Measurements from ENCODE around the gene SERPINB6.
"Not testable (repeated sequence)": the region's sequence is repeated elsewhere in the genome, so short reads cannot be mapped to it uniquely, and the experiment has no call there.

The SERPINB6 gene

DNA sequence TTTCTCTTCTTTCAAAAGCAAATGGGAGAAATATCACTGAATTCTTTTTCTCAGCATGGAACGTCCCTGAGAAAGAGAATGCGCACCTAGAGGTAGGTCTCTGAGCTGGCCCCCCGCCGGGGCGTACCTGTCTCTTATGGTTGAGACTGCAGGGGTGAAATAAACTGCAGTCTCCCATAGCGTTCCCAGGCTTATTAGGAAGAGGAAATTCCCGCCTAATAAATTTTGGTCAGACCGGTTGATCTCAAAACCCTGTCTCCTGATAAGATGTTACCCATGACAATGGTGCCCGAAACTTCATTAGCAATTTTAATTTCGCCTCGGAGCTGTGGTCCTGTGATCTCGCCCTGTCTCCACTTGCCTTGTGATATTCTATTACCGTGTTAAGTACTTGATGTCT, 43.4 kb downstream of the SERPINB6 start:
- not testable (repeated sequence) for H3K79me2 ChIP-seq (ENCODE audit: control insufficient read depth, insufficient read depth, low read length); H2BK5ac ChIP-seq (ENCODE audit: low read length); H3K4me3 ChIP-seq (ENCODE audit: low read length); H3K79me1 ChIP-seq (ENCODE audit: low read length); H4K5ac ChIP-seq (ENCODE audit: low read length); H2BK120ac ChIP-seq (ENCODE audit: low read depth, low read length); H3K4me1 ChIP-seq (ENCODE audit: control insufficient read depth, low read depth, low read length); H3K56ac ChIP-seq (ENCODE audit: low read length); H3K4ac ChIP-seq (ENCODE audit: low read depth, low read length); H4K8ac ChIP-seq (ENCODE audit: low read depth, low read length); H3K27me3 ChIP-seq (ENCODE audit: insufficient read depth, low read length, poor library complexity); H3K4me2 ChIP-seq (ENCODE audit: low read length); H3K27ac ChIP-seq (ENCODE audit: low read depth, low read length); H3K36me3 ChIP-seq (ENCODE audit: control insufficient read depth, insufficient read depth, low read length); H3K18ac ChIP-seq (ENCODE audit: low read length); H3K23ac ChIP-seq (ENCODE audit: low read length); H2AK5ac ChIP-seq (ENCODE audit: low read length); H3K9ac ChIP-seq (ENCODE audit: low read length); H2BK15ac ChIP-seq (replicated peaks; ENCODE audit: low read depth)
- WGBS (ENCODE audit: extremely low coverage, insufficient coverage, low lambda C conversion rate) = no CpG with 5 or more reads among the region's 13 CpGs
- peak; percentile 79 for DNase-seq

- H3K4me3 ChIP-seq (ENCODE audit: low read length); H3K36me3 ChIP-seq (ENCODE audit: control insufficient read depth, insufficient read depth, low read length); H3K23ac ChIP-seq (ENCODE audit: low read length); H2AK5ac ChIP-seq (ENCODE audit: low read length); H4K8ac ChIP-seq (ENCODE audit: low read depth, low read length); H3K79me2 ChIP-seq (ENCODE audit: control insufficient read depth, insufficient read depth, low read length); H4K5ac ChIP-seq (ENCODE audit: low read length); H3K79me1 ChIP-seq (ENCODE audit: low read length); H2BK15ac ChIP-seq (replicated peaks; ENCODE audit: low read depth); H3K4me2 ChIP-seq (ENCODE audit: low read length); H3K4me1 ChIP-seq (ENCODE audit: control insufficient read depth, low read depth, low read length); H3K27me3 ChIP-seq (ENCODE audit: insufficient read depth, low read length, poor library complexity): not testable (repeated sequence)
- WGBS (ENCODE audit: extremely low coverage, insufficient coverage, low lambda C conversion rate) = no CpG with 5 or more reads among the region's 13 CpGs
- Histone ChIP-seq H3K27ac (ENCODE audit: low read depth, low read length) (peak overlapping the region; percentile 83), H3K9ac (ENCODE audit: low read length) (peak overlapping the region; percentile 37), H2BK120ac (ENCODE audit: low read depth, low read length) (peak overlapping the region; percentile 45), H3K56ac (ENCODE audit: low read length) (peak overlapping the region; percentile 73), H2BK5ac (ENCODE audit: low read length) (peak overlapping the region; percentile 77), H3K4ac (ENCODE audit: low read depth, low read length) (peak overlapping the region; percentile 55), H3K18ac (ENCODE audit: low read length) (peak overlapping the region; percentile 95)
- peak; percentile 99 for DNase-seq
Observed at GRCh38 chr6:2925842-2926747, 45.3 kb downstream of the SERPINB6 start.

DNA sequence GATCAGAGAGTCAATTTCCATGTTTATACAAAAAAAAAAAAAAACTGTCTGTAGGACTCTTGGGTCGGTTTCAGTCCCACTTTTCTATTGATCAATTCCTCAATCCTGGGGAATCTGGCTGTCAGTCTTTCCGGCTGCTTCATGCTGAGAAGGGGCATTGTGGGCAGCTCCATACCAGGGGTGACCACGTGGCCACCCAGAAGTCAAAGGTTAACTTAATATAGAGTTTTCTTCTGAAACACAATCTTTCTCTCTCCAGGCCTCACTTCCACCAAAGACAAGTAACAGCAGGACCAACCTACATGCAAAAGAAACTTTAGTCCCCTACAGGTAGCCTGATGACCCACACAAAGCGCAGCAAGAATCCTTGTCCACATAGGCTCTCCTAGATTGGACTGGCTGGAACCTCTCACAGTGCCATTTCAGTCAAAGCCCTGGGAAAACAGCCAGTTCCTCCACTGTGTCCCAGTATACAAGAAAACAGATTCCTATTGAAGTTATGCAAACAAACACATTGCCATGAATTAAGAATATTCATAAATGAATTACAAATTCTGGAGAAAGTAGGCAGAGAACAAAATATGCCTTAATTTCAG, 49.7 kb downstream of the SERPINB6 start:
- no peak for DNase-seq
- H2BK120ac ChIP-seq (ENCODE audit: low read depth, low read length) = peak overlapping the region; percentile 89

DNA sequence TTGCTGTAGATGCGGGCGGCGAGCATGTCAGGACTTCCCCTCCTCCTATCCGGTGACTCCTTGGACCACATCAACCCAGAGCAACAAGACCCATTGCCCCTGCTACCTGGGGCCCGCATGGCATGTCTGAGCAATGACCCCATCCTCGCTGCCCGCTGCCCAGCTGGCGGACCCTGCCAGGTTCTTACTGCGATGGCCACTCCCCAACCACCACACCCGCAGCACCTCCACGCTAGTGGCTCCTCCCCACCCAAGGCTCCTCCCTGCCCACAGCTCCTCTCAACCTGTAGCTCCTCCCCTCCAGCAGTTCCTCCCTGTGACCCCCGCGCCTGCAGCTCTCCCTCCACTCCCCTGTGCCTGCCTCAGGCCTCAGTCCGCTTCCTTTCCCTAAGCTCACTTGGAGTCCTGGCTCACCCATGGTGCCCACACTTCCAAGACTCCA, 50.7 kb downstream of the SERPINB6 start:
- H3K23ac ChIP-seq (ENCODE audit: low read length) = no peak overlapping the region
- H3K9ac ChIP-seq (ENCODE audit: low read length) = peak overlapping the region; percentile 23
- no peak overlapping the region for H2BK15ac ChIP-seq (replicated peaks; ENCODE audit: low read depth)
- H3K27me3 ChIP-seq (ENCODE audit: insufficient read depth, low read length, poor library complexity) = no peaks in the 10 kb centered on the region
- no peak overlapping the region for H4K8ac ChIP-seq (ENCODE audit: low read depth, low read length)
- peak; percentile 42 for DNase-seq
- H3K27ac ChIP-seq (ENCODE audit: low read depth, low read length) = no peak overlapping the region
- H3K4me3 ChIP-seq (ENCODE audit: low read length) = no peak overlapping the region
- no peak overlapping the region for H2BK120ac ChIP-seq (ENCODE audit: low read depth, low read length)
- no CpG with 5 or more reads among the region's 14 CpGs for WGBS (ENCODE audit: extremely low coverage, insufficient coverage, low lambda C conversion rate)
- no peaks in the 10 kb centered on the region for H3K79me1 ChIP-seq (ENCODE audit: low read length)
- H3K4ac ChIP-seq (ENCODE audit: low read depth, low read length) = peak overlapping the region; percentile 92
- H2AK5ac ChIP-seq (ENCODE audit: low read length) = peak overlapping the region; percentile 70
- H3K36me3 ChIP-seq (ENCODE audit: control insufficient read depth, insufficient read depth, low read length) = no peaks in the 10 kb centered on the region
- H4K5ac ChIP-seq (ENCODE audit: low read length) = no peak overlapping the region
- H3K4me2 ChIP-seq (ENCODE audit: low read length) = no peak overlapping the region
- H3K18ac ChIP-seq (ENCODE audit: low read length) = no peak overlapping the region
- H3K4me1 ChIP-seq (ENCODE audit: control insufficient read depth, low read depth, low read length) = peaks cover 12% of the 10 kb centered on the region
- no peaks in the 10 kb centered on the region for H3K79me2 ChIP-seq (ENCODE audit: control insufficient read depth, insufficient read depth, low read length)
- peak overlapping the region; percentile 78 for H3K56ac ChIP-seq (ENCODE audit: low read length)
- H2BK5ac ChIP-seq (ENCODE audit: low read length) = peak overlapping the region; percentile 21

More for the DNA sequence above, 49.7 kb downstream of the SERPINB6 start:
- Histone ChIP-seq H3K4me1 (ENCODE audit: control insufficient read depth, low read depth, low read length) (peaks cover 9% of the 10 kb centered on the region), H3K18ac (ENCODE audit: low read length) (peak overlapping the region; percentile 44), H3K4me2 (ENCODE audit: low read length) (no peak overlapping the region), H3K27me3 (ENCODE audit: insufficient read depth, low read length, poor library complexity) (no peaks in the 10 kb centered on the region), H3K4me3 (ENCODE audit: low read length) (no peak overlapping the region), H4K5ac (ENCODE audit: low read length) (no peak overlapping the region), H2AK5ac (ENCODE audit: low read length) (peak overlapping the region; percentile 82), H3K36me3 (ENCODE audit: control insufficient read depth, insufficient read depth, low read length) (no peaks in the 10 kb centered on the region), H3K56ac (ENCODE audit: low read length) (peak overlapping the region; percentile 66), H2BK5ac (ENCODE audit: low read length) (peak overlapping the region; percentile 58), H3K4ac (ENCODE audit: low read depth, low read length) (peak overlapping the region; percentile 92), H3K79me1 (ENCODE audit: low read length) (no peaks in the 10 kb centered on the region), H3K23ac (ENCODE audit: low read length) (no peak overlapping the region), H3K27ac (ENCODE audit: low read depth, low read length) (no peak overlapping the region), H3K79me2 (ENCODE audit: control insufficient read depth, insufficient read depth, low read length) (no peaks in the 10 kb centered on the region), H4K8ac (ENCODE audit: low read depth, low read length) (no peak overlapping the region), H2BK15ac (replicated peaks; ENCODE audit: low read depth) (peak overlapping the region; percentile 43), H3K9ac (ENCODE audit: low read length) (no peak overlapping the region)
- no CpG with 5 or more reads among the region's 4 CpGs for WGBS (ENCODE audit: extremely low coverage, insufficient coverage, low lambda C conversion rate)

DNA sequence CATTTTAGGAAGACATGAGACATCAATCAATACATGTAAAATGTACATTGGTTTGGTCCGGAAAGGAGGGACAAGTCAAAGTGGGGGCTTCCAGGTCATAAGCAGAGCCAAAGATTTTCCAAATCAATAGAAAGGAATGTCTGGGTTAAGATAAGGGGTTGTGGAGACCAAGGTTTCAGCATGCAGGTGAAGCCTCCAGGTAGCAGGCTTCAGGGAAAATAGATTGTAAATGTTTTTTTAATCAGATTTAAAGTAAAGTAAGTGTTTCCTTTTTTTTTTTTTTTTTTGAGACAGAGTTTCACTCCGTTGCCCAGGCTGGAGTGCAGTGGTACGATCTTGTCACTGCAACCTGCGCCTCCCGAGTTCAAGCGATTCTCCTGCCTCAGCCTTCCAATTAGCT, 51.5 kb downstream of the SERPINB6 start:
- Histone ChIP-seq H3K23ac (ENCODE audit: low read length) (no peak overlapping the region), H4K8ac (ENCODE audit: low read depth, low read length) (no peak overlapping the region), H3K4me3 (ENCODE audit: low read length) (no peak overlapping the region), H3K4me1 (ENCODE audit: control insufficient read depth, low read depth, low read length) (peaks cover 12% of the 10 kb centered on the region), H4K5ac (ENCODE audit: low read length) (no peak overlapping the region), H2BK120ac (ENCODE audit: low read depth, low read length) (peak overlapping the region; percentile 16), H3K27me3 (ENCODE audit: insufficient read depth, low read length, poor library complexity) (no peaks in the 10 kb centered on the region), H2BK5ac (ENCODE audit: low read length) (no peak overlapping the region), H2AK5ac (ENCODE audit: low read length) (no peak overlapping the region), H3K27ac (ENCODE audit: low read depth, low read length) (no peak overlapping the region), H3K4ac (ENCODE audit: low read depth, low read length) (no peak overlapping the region), H3K4me2 (ENCODE audit: low read length) (no peak overlapping the region), H3K18ac (ENCODE audit: low read length) (no peak overlapping the region), H3K79me1 (ENCODE audit: low read length) (no peaks in the 10 kb centered on the region), H3K56ac (ENCODE audit: low read length) (no peak overlapping the region), H3K9ac (ENCODE audit: low read length) (no peak overlapping the region), H3K79me2 (ENCODE audit: control insufficient read depth, insufficient read depth, low read length) (no peaks in the 10 kb centered on the region), H3K36me3 (ENCODE audit: control insufficient read depth, insufficient read depth, low read length) (no peaks in the 10 kb centered on the region), H2BK15ac (replicated peaks; ENCODE audit: low read depth) (no peak overlapping the region)
- DNase-seq = no peak
- no CpG with 5 or more reads among the region's 6 CpGs for WGBS (ENCODE audit: extremely low coverage, insufficient coverage, low lambda C conversion rate)
